Transverse colon (tissue), 4 donors: ENCODE results near the gene EMP3. TPM values are rescaled to one million over a fixed set of nuclear protein-coding genes. Genes with fewer than 3 reads are reported as not detected.

Experiments
- DNase-seq: peaks from one replicate; pipeline ENCODE4 v3.0.0-alpha.2; 2019
- H3K27ac ChIP-seq, 4 donors: fragments of 200-600 bp; sonication (generic); 2 replicates each; pipeline ENCODE4 v1.5.1; 2016 to 2018; ENCODE audit warnings: inconsistent platforms in 4 of 4
- H3K27me3 ChIP-seq: fragments of 200-600 bp; sonication (generic); 2 replicates; pipeline ENCODE4 v1.5.1; 2017; ENCODE audit warnings: inconsistent platforms
- H3K36me3 ChIP-seq, 4 donors: fragments of 200-600 bp; sonication (generic); 2 replicates each; pipeline ENCODE4 v1.5.1; 2017 to 2019; ENCODE audit warnings: inconsistent platforms in 4 of 4
- H3K4me1 ChIP-seq, 4 donors: fragments of 200-600 bp; sonication (generic); 2 replicates each; pipeline ENCODE4 v1.5.1; 2017 to 2020; ENCODE audit warnings: inconsistent platforms in 4 of 4
- H3K4me3 ChIP-seq, 4 donors: fragments of 200-600 bp; sonication (generic); 1 replicate in 1 of 4; 2 replicates in 3 of 4; pipeline versions ENCODE4 v1.5.1 to v1.6.1; 2017 to 2019; ENCODE audit warnings: inconsistent platforms in 4 of 4
- H3K9me3 ChIP-seq, 2 donors: fragments of 200-600 bp; sonication (generic); 2 replicates each; pipeline ENCODE4 v1.5.1; 2017 to 2019; ENCODE audit warnings: inconsistent platforms in 2 of 2
- EP300 ChIP-seq: sonication (generic); formaldehyde crosslinking; IDR thresholded peaks from one replicate; pipeline ENCODE4 v1.6.1; 2017; ENCODE audit warnings: antibody characterized with exemption, low read depth
- POLR2A ChIP-seq: fragments of 450-650 bp; IDR thresholded peaks from one replicate; pipeline ENCODE4 v1.6.1; 2016; ENCODE audit warnings: antibody characterized with exemption, mild to moderate bottlenecking, moderate library complexity
- POLR2AphosphoS5 ChIP-seq, 3 donors: sonication (generic); formaldehyde crosslinking; IDR thresholded peaks; one replicate each; pipeline ENCODE4 v1.6.1; 2016; ENCODE audit warnings: antibody characterized with exemption in 3 of 3
- WGBS, 2 donors: methylation state at CpG; one replicate each; pipeline ENCODE4 v1.1.5; 2018; ENCODE audit warnings: low coverage in 1 of 2; 5-methylcytosine and 5-hydroxymethylcytosine counted together
- in situ Hi-C, 4 donors: fragments of 200-750 bp; cut with MboI; loops; one replicate each; pipeline versions ENCODE4 v1.15.0 to v1.15.1; 2017; ENCODE audit warnings: low sequenced_read_pairs in 3 of 4, low pct_ligation_motif_present in 1 of 4, low pct_unique_long_range_greater_than_20kb in 1 of 4
- intact Hi-C: fragments of 100-400 bp; cut with DNase I; formaldehyde crosslinking; loops from one replicate; pipeline ENCODE4 v1.15.1; 2023; ENCODE audit warnings: low total_unique reads
- total RNA-seq, 4 donors: library from RNA; depleted of rRNA; stranded (reverse); fragments of >200 nt; gene quantifications; one replicate each; pipeline ENCODE4 v1.1.0, GENCODE V29; 2016
- TF ChIP-seq, protein P1 (sequence below), 5 experiments: fragments of 200-600 bp in 3 of 5; fragments of 450-650 bp in 2 of 5; sonication (generic) in 3 of 5; IDR thresholded peaks; 1 replicate in 2 of 5; 2 replicates in 3 of 5; pipeline ENCODE4 v1.5.1; 2016 to 2017; ENCODE audit warnings: antibody characterized with exemption in 5 of 5, inconsistent platforms in 3 of 5, mild to moderate bottlenecking in 2 of 5, moderate library complexity in 1 of 5

EMP3 gene
- total RNA-seq, 4 donors from 2014 or later: 5.2 to 14.3 (median 12.0) TPM

DNA sequence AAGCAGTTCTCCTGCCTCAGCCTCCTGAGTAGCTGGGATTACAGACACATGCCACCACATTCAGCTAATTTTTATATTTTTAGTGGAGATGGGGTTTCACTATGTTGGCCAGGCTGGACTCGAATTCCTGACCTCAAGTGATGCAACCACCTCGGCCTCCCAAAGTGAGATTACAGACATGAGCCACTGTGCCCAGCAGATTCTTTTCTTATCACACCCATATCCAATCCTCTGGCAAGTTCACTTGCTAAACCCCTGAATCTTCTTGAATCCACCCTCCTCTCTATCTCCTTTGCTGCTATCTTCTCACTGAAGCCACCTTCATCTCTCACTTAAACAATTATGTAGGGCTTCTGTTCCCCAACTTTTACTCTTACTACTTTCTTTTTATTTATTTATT is 20.8 kb downstream of the EMP3 start:
- TF ChIP-seq POLR2A: no peak
- TF ChIP-seq EP300: no peak
- TF ChIP-seq, protein P1, sequence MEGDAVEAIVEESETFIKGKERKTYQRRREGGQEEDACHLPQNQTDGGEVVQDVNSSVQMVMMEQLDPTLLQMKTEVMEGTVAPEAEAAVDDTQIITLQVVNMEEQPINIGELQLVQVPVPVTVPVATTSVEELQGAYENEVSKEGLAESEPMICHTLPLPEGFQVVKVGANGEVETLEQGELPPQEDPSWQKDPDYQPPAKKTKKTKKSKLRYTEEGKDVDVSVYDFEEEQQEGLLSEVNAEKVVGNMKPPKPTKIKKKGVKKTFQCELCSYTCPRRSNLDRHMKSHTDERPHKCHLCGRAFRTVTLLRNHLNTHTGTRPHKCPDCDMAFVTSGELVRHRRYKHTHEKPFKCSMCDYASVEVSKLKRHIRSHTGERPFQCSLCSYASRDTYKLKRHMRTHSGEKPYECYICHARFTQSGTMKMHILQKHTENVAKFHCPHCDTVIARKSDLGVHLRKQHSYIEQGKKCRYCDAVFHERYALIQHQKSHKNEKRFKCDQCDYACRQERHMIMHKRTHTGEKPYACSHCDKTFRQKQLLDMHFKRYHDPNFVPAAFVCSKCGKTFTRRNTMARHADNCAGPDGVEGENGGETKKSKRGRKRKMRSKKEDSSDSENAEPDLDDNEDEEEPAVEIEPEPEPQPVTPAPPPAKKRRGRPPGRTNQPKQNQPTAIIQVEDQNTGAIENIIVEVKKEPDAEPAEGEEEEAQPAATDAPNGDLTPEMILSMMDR (IDR thresholded peaks at IDR 0.05): no peak
- Histone ChIP-seq H3K4me1 (no peaks in the 10 kb centered on the region), H3K27me3 (no peaks in the 10 kb centered on the region), H3K4me3 (no peak overlapping the region), H3K36me3 (no peaks in the 10 kb centered on the region), H3K9me3 (no peaks in the 10 kb centered on the region), H3K27ac (no peak overlapping the region)
- intact Hi-C loops: no loop called here
- in situ Hi-C loops: no loop called here
- no peak for DNase-seq
- 84 to 100% methylated on average over 1 to 2 of the region's 2 CpGs for WGBS, 2 donors

DNA sequence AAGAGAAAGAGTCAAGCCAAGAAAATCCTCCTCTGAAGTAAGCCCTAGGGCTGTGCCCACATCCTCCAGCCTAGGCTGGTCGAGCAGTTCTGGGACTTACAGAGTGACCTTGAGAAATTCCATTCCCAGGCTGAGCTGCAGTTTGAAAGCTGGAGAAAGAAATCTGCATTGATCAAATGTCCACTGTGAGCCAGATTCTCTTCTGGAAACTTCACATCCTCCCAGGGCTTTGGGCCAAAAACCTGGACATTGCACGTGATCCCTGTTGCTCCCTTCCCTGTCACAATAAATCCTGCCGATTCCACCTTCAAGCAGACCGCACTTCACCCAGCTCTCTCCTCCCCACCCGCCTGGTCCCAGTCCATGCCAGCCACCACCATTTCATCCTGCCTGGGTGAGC is 22.7 kb downstream of the EMP3 start:
- Histone ChIP-seq H3K36me3 (no peaks in the 10 kb centered on the region), H3K9me3 (no peaks in the 10 kb centered on the region), H3K4me1 (no peaks in the 10 kb centered on the region), H3K4me3 (no peak overlapping the region), H3K27ac (no peak overlapping the region), H3K27me3 (no peaks in the 10 kb centered on the region)
- no peak for TF ChIP-seq POLR2A
- TF ChIP-seq, protein P1 (IDR thresholded peaks at IDR 0.05): no peak
- TF ChIP-seq POLR2AphosphoS5 (IDR thresholded peaks at IDR 0.05): no peak
- intact Hi-C loops (no loop called here), in situ Hi-C loops (no loop called here)
- WGBS, 2 donors: 67 to 76% methylated on average over 4 to 5 of the region's 5 CpGs
- DNase-seq: no peak

DNA sequence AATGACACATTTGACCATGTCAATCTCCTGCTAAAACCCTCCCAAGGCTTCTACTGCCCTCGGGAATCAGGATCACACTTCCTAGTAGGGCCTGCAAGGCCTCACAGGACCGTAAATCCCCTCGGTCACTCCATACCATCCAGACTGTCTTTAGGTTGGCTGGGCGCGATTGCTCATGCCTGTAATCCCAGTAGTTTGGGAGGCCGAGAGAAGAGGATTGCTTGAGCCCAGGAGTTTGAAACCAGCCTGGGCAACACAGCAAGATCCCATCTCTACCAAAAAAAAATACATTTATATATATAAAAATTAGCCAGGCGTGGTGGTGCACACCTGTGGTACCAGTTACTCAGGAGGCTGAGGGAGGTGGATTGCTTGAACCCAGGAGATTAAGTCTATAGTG is 23.4 kb downstream of the EMP3 start:
- no peaks in the 10 kb centered on the region for H3K27me3 ChIP-seq
- intact Hi-C loops (no loop called here), in situ Hi-C loops (no loop called here)
- no peaks in the 10 kb centered on the region for H3K9me3 ChIP-seq
- H3K36me3 ChIP-seq: no peaks in the 10 kb centered on the region
- TF ChIP-seq POLR2AphosphoS5 (IDR thresholded peaks at IDR 0.05): no peak
- TF ChIP-seq EP300: no peak
- no peak for TF ChIP-seq POLR2A
- TF ChIP-seq, protein P1 (IDR thresholded peaks at IDR 0.05): no peak
- WGBS, 2 donors: 89% methylated on average over 7 of the region's 7 CpGs; no CpG with 5 or more reads in 1 of the 2 donors
- H3K27ac ChIP-seq: no peak overlapping the region
- H3K4me3 ChIP-seq: no peak overlapping the region
- H3K4me1 ChIP-seq: no peaks in the 10 kb centered on the region
- DNase-seq: no peak

DNA sequence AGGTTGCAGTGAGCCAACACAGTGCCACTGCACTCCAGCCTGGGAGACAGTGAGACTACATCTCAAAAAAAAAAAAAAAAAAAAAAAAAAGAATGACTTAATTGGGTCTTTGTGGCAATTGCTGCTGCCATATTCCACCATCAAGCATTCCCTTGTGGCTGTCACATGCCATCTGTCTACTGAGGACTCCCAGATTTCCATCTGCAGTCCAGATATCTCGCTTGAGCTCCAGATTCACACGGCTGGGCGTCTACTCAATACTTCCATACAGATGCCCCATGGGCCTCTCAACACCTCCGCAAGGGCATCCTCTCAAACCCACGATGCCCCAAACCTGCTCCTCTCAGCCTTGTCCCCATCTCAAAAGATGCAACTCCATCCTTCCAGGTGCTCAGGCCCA is 25.5 kb downstream of the EMP3 start:
- Histone ChIP-seq H3K27ac (no peak overlapping the region), H3K27me3 (no peaks in the 10 kb centered on the region), H3K4me3 (no peak overlapping the region), H3K36me3 (no peaks in the 10 kb centered on the region), H3K9me3 (no peaks in the 10 kb centered on the region), H3K4me1 (no peaks in the 10 kb centered on the region)
- WGBS, 2 donors: 89 to 90% methylated on average over 5 of the region's 5 CpGs
- in situ Hi-C loops: no loop called here
- no peak for TF ChIP-seq EP300
- no peak for TF ChIP-seq POLR2A
- TF ChIP-seq POLR2AphosphoS5 (IDR thresholded peaks at IDR 0.05): no peak
- TF ChIP-seq, protein P1 (IDR thresholded peaks at IDR 0.05): no peak
- no peak for DNase-seq
- intact Hi-C loops: no loop called here
